CD4-positive, alpha-beta T cell treated with Interleukin-4 for 4 hours (primary cell): ENCODE data around the gene SBNO2.

Experiments used
- DNase-seq: peaks from one replicate; pipeline ENCODE4 v3.0.0-alpha.2; 2020

Gene SBNO2

DNA sequence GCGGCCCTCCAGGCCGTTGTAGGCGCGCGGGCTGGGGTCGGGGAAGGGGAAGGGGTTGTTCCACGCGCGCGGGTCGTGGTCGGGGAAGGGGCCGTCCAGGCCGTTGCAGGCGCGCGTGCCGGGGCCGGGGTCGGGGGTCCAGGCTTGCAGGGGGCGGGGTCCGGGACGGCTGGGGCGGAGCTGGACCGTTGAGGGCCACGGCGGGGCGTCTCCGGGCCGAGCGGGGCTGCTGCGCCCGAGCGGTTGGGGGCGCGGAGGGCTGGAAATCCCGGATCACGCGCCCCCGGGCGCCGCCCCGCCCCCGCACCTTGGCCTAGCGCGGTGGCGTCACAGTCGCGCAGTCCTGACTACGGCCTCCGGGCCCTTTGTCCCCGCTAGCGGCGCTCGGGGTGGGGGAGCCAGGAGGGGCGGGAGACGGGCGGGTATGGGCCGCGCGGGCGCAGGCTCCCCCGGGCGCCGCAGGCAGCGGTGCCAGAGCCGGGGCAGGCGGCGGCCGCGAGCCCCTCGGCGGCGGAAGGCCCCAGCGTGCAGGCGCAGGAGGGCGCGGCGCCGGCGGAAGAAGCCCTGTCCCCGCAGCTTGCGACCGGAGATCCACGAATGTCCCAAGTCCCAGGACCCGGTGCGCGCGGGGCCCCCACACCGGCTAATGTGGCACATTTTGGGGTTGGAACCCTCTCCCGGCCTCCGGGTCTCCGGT is 69.6 kb downstream of the SBNO2 start:
- peak; percentile 57 for DNase-seq

DNA sequence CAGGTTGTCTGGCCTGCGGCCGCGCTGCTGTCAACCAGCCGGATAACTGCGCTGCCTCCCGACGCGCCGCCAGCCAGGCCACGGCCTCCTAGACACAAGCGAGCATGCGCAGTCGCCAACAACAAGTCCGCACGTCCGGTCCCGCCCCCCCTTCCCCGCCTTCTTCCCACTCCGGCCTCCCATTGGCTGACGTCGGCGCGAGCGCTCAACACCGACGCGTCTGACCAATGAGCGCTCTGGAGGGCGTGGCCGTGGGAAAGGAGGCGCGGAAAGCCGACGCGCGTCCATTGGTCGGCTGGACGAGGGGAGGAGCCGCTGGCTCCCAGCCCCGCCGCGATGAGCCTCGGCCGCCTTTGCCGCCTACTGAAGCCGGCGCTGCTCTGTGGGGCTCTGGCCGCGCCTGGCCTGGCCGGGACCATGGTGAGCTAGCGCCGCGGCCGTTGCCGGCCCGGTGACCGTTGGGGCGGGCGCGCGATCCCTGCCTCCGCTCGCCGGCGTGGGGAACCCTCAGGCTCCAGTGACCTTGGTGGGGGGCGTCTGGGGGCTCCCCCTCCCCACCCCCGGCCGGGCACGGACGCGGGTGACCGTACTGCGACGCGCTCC is 70.3 kb downstream of the SBNO2 start, which contains the start of gene GPX4:
GPX4 (plus strand) TSS at position 287 of the 603 bp plus-strand sequence; CDS start at position 337, 50 bp downstream.
- peak; percentile 98 for DNase-seq

DNA sequence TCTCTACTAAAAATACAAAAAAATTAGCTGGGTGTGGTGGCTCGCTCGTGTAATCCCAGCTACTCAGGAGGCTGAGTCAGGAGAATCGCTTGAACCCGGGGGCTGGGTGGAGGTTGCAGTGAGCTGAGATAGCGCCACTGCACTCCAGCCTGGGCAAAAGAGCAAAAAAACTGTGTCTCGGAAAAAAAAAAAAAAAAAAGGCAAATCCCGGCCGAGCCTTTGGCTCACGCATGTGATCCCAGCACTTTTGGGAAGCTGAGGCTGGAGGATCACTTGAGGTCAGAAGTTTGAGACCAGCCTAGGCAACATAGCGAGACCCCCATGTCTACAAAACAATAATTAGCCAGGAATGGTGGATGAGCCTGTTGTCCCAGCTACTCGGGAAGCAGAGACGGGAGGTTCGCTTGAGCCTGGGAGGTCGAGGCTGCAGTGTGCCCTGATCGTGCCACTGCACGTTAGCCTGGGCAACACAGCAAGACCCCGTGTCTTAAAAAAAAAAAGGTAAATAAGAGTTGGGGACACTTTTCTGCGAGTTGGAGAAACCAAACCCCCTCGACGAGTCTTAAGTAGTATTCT is 70.8 kb downstream of the SBNO2 start:
- DNase-seq, result no peak

DNA sequence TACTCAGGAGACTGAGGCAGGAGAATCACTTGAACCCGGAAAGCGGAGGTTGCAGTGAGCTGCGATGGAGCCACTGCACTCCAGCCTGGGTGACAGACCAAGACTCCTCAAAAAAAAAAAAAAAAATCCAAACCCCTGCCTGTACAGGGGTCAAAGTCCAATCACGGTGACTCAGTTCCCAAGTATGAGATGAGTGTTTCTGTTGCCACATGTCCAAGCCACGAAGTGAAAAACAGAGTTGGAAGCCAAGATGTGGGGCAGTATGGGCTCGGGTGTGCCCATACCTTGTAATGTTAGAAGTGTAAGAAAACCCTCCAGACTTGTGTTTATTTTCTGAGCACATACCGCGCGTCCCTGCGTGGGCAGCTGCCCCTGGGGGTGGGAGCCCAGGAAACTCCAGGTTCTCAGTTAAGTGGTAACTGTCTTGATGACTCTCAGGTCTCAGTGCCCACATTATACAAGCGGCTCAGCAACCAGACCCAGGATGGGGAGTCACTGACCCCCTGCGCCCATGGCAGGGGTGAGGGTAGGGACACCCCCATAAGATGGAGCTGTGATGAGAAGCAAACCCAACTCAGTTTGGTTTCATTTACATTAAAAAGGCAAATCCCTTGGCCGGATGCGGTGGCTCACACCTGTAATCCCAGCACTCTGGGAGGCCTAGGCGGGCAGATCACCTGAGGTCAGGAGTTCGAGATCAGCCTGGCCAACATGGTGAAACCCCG is 71.5 kb downstream of the SBNO2 start:
- peak; percentile 87 for DNase-seq

DNA sequence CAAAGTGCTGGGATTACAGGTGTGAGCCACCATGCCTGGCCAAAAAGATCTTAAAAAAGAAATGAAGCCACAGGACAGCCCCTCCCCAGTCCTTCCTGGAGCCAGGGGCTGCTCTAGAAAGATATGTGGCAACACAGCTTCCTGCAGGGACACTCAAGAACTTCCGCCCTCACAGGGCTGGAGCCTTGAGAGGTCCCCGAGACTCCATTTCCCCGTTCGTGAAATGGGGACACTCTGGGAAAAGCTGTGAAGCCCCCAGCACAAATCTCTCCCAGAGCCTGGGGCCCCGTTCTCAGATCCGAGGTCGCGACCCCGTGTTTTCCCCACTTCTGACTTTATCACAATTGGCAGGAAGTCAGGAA is 72.8 kb downstream of the SBNO2 start:
- DNase-seq, result no peak

DNA sequence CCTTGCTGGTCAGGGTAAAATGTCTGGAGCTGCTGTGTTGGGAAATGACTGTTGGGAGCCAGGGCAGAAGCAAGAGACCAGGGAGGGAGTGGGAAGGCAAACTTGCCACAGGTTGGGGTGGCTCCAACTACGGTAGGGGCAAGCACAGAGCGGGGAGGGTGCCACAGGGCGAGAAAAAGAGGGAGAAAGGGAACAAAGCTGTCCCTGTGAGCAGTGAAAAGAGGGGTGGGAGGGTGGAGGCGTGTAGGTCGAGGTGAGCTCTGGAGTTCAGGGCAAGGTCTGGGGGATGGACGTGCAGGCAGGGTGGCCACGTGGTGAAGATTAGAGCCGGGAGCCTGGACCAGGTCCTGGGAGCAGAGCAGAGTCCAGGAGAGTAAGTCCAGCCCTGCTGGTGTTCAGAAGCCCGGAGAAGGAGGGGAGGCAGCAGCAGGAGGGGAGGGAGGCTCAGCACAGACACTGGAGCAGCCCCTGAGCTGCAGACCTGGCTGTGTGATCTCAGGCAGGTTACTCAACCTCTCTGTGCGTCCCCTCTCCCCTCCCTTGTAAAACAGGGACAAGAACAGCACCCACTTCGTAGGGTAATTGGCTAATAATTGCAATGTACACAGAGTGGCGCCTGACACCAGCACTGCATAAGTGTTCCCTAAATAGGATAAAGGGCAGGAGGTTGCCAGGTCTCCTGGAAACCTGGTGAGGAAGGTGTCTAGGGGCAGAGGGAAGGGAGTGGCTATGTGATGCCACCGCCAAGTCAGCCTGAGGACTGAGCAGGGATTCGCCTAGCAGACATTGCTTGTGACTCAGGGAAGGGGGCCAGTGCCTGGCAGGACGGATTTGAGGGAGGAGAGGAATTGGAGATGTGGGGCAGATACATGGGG is 75.7 kb downstream of the SBNO2 start:
- DNase-seq, result no peak

DNA sequence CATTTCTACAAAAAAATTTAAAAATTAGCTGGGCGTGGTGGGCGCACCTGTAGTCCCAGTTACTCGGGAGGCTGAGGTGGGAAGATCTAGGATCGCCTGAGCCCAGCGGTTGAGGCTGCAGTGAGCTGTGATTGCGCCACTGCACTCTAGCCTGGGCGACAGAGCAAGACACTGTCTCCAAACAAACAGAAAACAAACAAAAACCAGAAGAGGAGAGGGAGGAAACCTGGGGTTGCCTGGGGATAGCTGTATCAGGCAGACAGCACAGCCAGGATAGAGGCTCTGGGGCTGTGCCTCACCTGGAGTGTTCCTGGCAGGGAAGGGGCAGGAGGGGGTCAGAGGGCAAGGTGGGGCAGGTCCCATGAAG is 76.3 kb downstream of the SBNO2 start:
- DNase-seq, result no peak

DNA sequence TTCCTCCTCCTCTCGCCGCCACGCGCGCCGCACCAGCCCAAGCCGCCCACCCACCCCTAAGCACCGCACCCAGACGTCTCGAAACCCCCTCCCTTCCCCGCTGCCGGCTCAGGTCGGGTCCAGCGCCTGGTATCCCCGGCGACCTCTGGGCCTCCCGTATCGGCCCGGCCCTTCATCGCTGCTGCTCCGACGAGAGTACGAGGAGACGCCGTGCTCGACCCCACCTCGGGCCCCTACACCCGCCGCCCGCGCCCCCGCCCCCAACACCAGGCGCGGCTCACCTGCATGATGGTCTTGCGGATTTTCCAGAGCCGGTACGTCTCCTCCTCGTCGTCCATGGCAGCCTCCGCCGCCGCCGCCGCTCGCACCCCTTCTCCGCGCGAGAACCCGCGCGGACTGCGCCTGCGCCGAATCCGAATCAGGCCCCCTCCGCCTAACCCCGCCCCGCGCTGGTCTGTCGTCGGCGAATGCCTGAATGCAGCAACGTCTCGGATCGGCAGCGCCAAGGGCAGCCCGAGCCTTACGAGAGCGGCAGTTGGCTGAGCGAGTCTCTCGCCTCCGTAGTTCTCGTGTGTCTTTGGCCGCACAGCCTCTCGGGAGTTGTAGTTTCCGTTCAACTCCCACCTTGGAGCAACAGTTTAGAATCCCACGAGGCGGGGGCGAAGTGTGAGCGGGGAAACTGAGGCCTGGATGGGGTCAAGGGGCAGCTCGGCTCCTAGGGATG is 78.9 kb downstream of the SBNO2 start, which contains the start of gene POLR2E:
POLR2E (minus strand) TSS at position 398 of the 724 bp plus-strand sequence; CDS start at position 338, 60 bp downstream.
- DNase-seq, result peak; percentile 98

DNA sequence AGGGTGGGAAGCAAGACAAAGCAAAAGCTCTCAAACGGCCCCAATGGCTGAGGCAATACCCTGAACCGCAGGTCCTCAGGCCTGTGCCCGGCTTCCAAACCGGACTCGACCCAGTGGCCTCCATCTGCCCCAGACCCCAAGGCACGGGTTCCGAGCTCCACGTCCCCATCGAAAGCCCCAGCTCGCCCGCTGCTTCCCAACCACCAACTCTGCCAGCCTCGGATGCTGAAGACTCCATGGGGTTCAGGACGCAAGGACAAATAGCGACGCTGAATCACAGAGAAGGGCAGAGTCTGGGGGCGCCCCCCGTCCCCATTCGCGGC is 79.5 kb downstream of the SBNO2 start:
- DNase-seq, result no peak

DNA sequence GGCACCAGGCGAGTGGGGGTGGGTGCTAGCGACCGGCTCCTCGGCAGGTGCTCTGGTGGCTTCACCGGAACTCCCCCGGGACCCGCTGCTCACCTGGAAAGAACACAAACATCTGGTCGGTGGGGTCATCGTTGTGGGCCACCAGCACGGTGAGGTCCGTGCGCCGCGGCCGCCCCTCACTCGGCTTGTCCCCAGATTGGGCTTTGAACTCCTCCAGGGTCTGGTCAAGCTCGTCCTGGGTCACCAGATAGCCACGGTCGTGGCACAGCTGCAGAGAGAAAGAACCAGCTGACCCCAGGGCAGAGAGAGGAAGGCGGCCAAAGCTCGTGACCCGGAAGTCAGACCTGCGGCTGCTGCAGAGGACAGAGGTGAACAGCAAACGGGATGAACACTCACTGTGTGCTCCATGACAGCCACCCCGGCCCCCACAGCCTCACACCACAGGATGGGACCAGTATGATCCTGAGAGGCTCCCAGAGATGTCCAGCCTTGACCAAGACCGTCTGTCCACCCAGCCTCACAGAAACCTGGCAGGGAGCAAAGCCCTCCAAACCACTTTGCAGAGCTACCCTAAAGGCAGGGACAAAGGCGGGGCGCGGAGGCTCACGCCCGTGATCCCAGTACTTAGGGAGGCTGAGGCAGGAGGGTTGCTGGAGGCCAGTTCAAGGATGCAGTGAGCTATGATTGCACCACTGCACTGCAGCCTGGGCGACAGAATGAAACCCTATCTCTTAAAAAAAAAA is 80.1 kb downstream of the SBNO2 start:
- DNase-seq, result no peak

DNA sequence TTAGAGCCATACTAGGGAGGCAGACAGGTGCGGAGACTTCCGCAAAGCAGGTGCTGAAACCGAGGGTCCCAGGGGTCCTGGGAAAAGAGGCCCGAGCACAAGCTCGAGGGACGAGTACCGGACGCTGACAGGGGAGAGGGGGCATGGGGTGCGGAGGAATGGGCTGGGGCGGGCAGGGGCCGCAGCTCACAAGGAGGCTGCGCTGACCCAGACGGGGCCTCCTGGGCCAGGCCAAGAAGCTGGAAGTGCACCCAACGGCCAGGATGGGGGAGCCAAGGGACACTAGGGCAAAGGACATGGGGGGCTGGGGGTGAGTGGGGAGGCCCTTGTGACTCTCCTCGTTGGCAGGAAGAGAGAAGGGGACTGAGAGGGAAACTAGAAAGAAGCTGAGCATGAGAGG is 80.7 kb downstream of the SBNO2 start:
- no peak for DNase-seq

DNA sequence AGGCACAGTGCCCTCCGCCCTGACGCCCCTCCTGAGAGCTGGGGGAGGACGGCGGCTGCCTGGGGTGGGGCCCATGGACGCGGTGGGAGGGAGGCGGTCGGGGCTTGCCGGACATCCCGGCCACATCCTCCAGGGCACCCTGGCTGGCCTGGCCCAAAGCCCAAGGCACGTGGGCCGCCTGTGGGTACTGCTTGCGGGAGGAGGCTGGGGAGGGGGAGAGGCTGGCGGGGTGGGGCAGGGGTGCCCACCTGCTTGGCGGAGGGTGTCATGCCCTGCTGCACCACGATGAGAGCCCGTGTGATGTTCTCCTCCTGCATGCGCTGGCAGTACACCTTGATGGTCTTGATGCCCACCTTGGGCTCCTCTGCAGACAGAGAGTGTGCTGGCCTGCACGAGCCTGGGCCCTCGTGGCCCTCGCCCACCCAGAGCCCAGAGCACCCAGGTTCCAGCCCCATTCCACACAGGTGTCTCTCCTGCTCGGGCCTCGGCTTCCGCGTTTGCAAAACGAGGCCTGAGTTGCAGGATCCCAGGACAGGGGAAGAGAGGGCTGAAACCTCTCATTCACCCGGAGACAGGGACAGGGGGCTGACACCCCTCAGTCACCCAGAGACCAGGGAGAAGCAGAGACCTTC is 82.4 kb downstream of the SBNO2 start:
- DNase-seq, result no peak

DNA sequence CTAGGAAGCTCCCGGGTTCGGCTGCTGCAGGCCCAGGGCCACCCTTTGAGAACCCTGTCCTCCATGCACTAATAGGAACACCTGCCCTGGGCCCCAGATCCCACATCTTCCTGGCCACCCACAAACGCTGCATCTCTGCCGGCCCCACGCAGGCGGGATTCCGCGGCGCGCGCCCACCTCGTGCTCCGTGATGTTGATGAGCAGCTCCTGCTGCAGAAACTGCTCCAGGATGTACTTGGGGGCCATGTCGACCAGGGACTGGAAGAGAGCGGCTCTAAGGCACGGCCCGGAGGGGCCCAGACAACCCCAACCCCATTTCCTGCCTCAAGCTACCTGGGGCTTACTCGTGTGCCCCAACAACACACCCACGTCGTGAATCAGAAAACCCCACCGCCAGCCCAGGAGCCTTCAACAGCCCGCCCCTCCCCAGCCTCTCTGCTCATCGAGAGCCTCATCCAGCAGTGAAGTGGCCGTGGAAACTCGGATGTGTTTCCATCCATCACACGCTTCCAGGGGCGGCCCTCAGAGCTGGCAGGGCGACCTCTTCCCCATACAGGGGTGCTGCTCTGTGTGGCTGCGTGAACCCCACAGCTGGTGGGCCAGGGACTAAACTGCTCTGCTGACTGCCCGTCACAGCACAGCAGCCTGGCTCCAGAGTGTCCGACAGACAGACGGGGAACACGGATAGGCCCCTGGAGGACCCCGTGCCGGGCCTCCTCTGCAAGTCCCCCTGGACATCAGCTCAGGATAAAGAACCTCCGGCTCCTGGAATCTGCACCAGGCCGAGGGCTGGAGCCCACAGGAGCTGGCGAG is 83.1 kb downstream of the SBNO2 start:
- no peak for DNase-seq

DNA sequence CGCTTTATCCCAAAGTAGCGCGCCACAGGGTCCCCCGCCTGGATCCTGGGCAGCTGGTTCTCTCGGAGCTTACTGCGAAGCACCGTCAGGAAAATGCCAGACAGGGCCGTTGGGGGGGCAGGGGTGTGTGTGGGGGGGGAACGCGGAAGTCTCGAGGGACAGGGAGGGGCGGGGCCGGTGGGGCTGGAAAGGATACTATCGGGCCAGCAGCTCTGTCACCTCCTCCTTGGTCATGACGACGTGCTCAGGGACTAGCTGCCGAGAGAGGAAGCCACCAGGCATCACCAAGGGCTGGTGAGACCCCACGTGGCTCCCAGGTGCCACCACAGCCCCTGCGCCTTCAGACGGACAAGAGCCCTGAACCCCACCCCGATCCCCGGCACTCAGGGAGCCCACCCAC is 84.2 kb downstream of the SBNO2 start:
- DNase-seq, result peak; percentile 58

DNA sequence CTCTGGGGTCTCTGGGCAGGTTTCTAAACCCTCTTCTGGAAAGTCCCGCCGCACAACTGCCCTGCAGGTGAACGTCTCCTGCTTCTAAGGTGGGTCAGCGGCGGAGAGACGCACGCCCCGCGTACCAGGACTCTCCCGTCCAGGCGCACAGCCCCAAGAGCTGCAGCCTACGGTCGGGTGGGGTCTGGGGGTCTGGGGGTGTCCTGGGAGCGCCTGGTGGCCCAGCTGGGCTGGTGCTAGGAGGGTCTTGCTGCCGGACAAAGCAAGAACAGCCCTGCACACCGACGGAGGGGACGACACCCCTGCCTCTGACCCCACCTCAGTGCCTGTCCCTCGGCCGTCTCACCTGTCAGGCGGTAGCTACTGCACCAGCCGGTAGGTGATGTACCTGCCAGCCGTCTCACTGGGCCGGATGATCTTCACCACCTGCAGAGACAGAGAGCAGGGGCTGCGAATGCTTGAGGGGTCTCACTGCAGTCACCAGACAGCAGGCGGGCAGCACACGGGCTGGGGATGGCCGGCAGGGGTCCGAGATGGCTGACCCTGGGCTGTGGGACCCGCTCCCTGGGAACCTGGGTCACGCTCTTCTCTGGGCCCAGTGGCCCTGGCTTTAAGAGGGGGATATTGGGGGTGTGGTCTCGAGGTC is 84.8 kb downstream of the SBNO2 start:
- no peak for DNase-seq

DNA sequence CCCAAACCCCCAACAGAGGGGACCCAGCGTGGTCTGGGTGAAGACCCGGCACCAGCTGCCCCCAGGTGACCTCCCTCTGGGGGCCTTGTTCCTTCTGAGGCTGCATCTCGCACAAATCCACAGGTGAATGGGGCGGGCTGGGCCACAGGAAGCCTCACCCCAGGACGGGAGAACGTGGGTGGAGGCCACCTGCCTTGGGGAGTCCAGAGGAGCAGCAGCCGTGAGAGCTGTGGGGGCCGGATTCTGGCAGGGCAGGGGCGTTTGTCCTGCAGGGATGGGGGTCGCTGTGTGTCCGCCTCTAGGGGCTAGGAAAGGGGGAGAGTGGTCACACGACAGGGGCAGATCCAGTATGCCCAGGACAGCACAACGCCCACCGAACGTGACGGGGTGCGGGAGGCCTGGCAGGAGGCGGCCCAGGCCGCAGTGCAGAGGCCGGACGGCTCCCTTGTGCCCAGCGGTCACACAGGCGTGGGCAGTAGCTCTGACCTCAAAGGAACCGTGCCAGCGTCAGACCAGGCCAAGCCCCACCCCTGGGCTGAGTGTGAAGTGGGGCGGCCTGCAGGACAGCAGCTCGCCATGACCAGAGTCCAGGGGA is 85.6 kb downstream of the SBNO2 start:
- no peak for DNase-seq

DNA sequence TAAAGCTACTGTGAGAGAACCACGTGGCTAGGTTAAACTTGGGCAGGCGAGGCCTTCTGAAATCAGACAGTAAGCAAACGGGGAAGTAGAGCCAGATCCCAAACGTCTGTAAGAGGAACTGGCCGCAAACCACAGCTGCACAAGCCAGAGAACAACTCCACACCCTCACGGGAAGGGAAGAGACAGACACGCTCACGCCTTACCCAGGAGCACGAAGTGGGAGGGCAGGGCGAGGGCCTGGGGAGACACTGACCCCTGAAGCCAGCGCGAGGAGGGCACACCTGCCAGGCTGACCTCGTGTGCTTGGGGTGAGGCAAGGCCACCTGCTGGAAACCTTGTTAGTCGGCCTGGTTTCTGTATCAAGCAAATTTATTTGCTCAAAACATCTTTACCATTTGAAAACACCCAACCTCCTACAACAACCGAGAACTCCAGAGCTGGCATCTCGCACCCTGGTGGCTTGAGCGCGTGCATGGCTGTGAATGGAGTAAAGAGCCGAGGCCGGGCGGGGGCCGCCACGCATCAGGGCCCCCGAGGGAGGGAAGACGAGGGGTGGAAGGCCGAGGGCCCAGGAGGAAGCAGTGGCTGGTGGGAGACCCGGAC is 86.2 kb downstream of the SBNO2 start:
- peak; percentile 58 for DNase-seq

DNA sequence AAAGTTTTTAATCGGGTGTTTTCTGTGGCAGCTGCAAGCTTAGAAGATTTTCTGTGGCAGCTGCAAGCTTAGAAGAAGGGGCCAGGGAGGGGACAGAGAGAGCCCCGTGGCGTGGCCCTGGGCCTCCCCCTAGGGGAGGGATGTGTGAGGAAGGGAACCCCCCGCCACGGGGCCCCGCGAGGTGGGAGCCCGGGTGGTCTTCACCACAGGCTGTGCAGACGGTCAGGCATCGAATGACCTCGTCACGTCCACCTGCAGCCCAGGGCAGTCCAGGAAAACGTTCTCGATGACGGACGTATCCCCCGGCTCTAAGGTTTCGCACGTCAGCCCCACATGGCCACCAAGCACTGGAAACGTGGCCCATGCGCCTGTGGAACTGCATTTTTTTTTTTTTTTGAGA is 87.5 kb downstream of the SBNO2 start:
- no peak for DNase-seq
